Activated T-helper 17 cell treated with anti-CD3 and anti-CD28 coated beads, Interleukin-2, amount 50 U/mL, for 72 hours (primary cell): ENCODE results near the gene USF2. TPM values are rescaled to one million over a fixed set of nuclear protein-coding genes. Genes with fewer than 3 reads are reported as not detected.
A peak's percentile ranks its signal among the peaks of the same experiment; 100 is the strongest.

Source experiments
- ATAC-seq: fragments of 150-1000 bp; cut with Tn5 transposase; replicated peaks from 2 replicates; pipeline ENCODE4 v1.10.0; 2021; ENCODE audit warnings: mild to moderate bottlenecking, moderate library complexity
- H3K27ac Mint-ChIP-seq: one replicate; pipeline ENCODE4 v1.8.0; 2022; ENCODE audit warnings: mixed read lengths
- H3K27me3 Mint-ChIP-seq: one replicate; pipeline ENCODE4 v1.8.0; 2022; ENCODE audit warnings: mixed read lengths
- H3K36me3 Mint-ChIP-seq: one replicate; pipeline ENCODE4 v1.8.0; 2022; ENCODE audit warnings: low read depth, mild to moderate bottlenecking, mixed read lengths
- H3K4me1 Mint-ChIP-seq: one replicate; pipeline ENCODE4 v1.8.0; 2022; ENCODE audit warnings: mixed read lengths
- H3K4me3 Mint-ChIP-seq: one replicate; pipeline ENCODE4 v1.8.0; 2022; ENCODE audit warnings: mild to moderate bottlenecking, mixed read lengths
- H3K9me3 Mint-ChIP-seq: one replicate; pipeline ENCODE4 v1.8.0; 2022; ENCODE audit warnings: mixed read lengths
- total RNA-seq, 2 donors: library from RNA; stranded (reverse); gene quantifications; one replicate each; pipeline ENCODE4 v1.2.3, GENCODE V29; 2022

Gene USF2
- total RNA-seq, 2 donors from 2014 or later, result 109 to 121 TPM

GRCh38 chr19:35318679-35319448 lies 50.1 kb downstream of the USF2 start:
- Mint-ChIP-seq H3K4me1 (peaks cover 5% of the 10 kb centered on the region), H3K4me3 (no peak overlapping the region), H3K27ac (peak overlapping the region; percentile 75), H3K27me3 (peaks cover 3% of the 10 kb centered on the region), H3K36me3 (no peaks in the 10 kb centered on the region), H3K9me3 (no peaks in the 10 kb centered on the region)
- peak; percentile 71 for ATAC-seq

DNA sequence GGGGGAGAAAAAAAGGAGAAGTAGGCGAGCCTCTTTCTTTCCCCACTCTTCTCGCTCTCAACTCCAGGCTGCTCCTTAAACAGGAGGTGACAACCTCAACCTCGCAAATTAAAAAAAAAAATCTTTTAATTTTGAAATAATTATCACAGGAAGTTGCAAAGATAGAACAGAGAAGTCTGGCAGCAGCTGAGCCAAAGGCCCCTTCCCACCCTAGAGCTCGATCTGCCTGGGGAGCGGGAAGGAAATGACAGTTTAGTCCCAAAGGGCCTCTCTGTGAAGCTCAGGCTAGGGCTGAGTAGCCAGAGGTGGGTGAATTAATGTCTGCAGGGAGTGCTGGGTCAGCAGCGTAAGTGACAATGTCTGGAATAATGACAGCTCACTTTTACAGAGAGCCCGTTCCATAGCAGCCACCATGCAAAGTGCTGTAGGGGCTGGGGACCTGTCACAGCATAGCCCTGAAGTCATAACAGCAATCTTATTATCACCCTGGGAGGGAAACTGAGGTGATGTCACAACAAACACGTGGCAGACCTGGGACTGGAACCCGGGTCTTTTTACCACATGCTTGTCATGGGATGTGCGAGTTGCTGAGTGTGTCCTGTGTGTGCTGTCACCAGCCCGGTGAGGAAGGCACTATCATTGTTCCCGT lies 51.4 kb downstream of the USF2 start:
- Mint-ChIP-seq H3K9me3 (no peaks in the 10 kb centered on the region), H3K36me3 (no peaks in the 10 kb centered on the region), H3K27me3 (no peaks in the 10 kb centered on the region), H3K4me1 (peaks cover 5% of the 10 kb centered on the region), H3K4me3 (no peak overlapping the region), H3K27ac (no peak overlapping the region)
- peak; percentile 40 for ATAC-seq

DNA sequence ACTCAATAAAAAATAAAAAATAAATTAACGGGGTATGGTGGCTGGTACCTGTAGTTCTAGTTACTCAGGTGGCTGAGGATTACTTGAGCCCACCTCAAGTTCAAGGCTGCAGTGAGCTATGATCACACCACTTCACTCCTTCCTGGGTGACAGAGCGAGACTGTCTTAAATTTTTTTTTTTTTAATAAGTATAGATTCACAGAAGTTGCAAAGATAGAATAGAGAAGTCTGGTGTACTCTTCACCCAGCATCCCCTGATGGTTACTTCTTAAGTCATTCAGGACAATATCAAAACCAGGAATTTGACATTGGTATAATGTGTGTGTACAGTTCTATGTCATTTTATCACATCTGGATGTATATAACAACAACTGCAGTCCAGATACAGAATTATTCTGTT lies 52.5 kb downstream of the USF2 start:
- Mint-ChIP-seq H3K27me3 (peaks cover 4% of the 10 kb centered on the region), H3K27ac (no peak overlapping the region), H3K4me1 (peaks cover 5% of the 10 kb centered on the region), H3K36me3 (no peaks in the 10 kb centered on the region), H3K4me3 (no peak overlapping the region), H3K9me3 (no peaks in the 10 kb centered on the region)
- no peak for ATAC-seq

DNA sequence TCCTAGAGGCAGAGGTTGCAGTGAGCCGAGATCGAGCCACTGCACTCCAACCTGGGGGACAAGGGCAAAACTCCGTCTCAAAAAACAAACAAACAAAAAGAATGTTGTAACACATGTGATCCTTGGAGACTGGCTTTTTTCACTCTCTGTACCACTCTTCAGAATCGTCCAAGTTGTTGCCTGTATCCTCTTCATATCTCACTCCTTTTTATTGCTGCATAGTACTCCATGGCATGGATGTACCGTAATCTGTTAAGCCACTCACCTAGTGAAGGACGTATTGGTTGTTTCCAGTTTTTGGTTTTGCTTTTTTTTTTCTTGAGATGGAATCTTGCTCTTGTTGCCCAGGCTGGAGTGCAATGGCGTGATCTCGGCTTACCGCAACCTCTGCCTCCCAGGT lies 53.3 kb downstream of the USF2 start:
- H3K9me3 Mint-ChIP-seq, result no peaks in the 10 kb centered on the region
- H3K36me3 Mint-ChIP-seq, result no peaks in the 10 kb centered on the region
- no peak for ATAC-seq
- no peak overlapping the region for H3K27ac Mint-ChIP-seq
- peaks cover 5% of the 10 kb centered on the region for H3K4me1 Mint-ChIP-seq
- H3K27me3 Mint-ChIP-seq, result peaks cover 4% of the 10 kb centered on the region
- H3K4me3 Mint-ChIP-seq, result no peak overlapping the region

- no peaks in the 10 kb centered on the region for H3K9me3 Mint-ChIP-seq
- H3K4me3 Mint-ChIP-seq, result no peak overlapping the region
- peaks cover 11% of the 10 kb centered on the region for H3K27me3 Mint-ChIP-seq
- no peak for ATAC-seq
- no peak overlapping the region for H3K27ac Mint-ChIP-seq
- peaks cover 3% of the 10 kb centered on the region for H3K4me1 Mint-ChIP-seq
- H3K36me3 Mint-ChIP-seq, result no peaks in the 10 kb centered on the region
Measured at GRCh38 chr19:35327642-35328041, 58.9 kb downstream of the USF2 start.

GRCh38 chr19:35328851-35329285 lies 60.1 kb downstream of the USF2 start, which contains the start of gene CD22:
Gene CD22 (plus strand): TSS chr19:35329187. CDS start chr19:35332041, 2,854 bp downstream.
- Mint-ChIP-seq H3K36me3 (no peaks in the 10 kb centered on the region), H3K27me3 (peaks cover 13% of the 10 kb centered on the region), H3K9me3 (no peaks in the 10 kb centered on the region), H3K27ac (no peak within 1 kb of the TSS), H3K4me1 (peaks cover 9% of the 10 kb centered on the region), H3K4me3 (no peak within 1 kb of the TSS)
- no peak for ATAC-seq

DNA sequence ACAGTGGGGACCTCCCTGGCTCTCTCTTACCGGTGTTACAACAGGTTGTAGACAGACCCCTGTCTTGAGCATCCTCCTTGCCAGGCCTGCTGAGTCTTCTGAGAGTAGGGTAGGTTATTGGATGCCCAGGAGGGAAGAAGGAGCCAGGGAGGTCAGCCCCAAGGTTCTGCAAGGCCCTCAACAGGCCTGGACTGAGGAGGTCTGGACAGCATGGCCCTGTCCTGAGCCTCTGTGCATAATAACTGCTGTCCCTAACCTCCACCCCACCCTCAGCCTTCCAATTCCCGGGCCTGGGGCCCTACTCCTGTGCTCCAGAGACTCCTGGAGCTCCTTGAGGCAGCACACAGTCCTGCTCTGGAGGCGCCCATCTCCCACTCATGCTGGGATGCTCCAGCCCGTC lies 60.6 kb downstream of the USF2 start:
- H3K4me1 Mint-ChIP-seq, result peaks cover 14% of the 10 kb centered on the region
- H3K36me3 Mint-ChIP-seq, result no peaks in the 10 kb centered on the region
- peaks cover 17% of the 10 kb centered on the region for H3K27me3 Mint-ChIP-seq
- H3K4me3 Mint-ChIP-seq, result no peak overlapping the region
- no peak for ATAC-seq
- H3K9me3 Mint-ChIP-seq, result no peaks in the 10 kb centered on the region
- H3K27ac Mint-ChIP-seq, result no peak overlapping the region

Other genes starting within 250 kb of the USF2 start
- gene SCN1B, start 238.5 kb upstream of the USF2 start, total RNA-seq, result 1 to 10 TPM in 1 of 2 donors, under 1 TPM in 1; 0.97 to 3.1 TPM
- under 1 TPM in 1 of 2 donors, not detected in 1; 0.48 TPM for gene HPN, start 227.2 kb upstream of the USF2 start, total RNA-seq
- gene FXYD3, start 153.1 kb upstream of the USF2 start, total RNA-seq, result not detected
- gene LGI4, start 133.9 kb upstream of the USF2 start, total RNA-seq, result 1 to 10 TPM in 1 of 2 donors, not detected in 1; 1.9 TPM
- under 1 TPM; 0.54 to 0.93 TPM for gene FXYD1, start 130.1 kb upstream of the USF2 start, total RNA-seq
- gene FXYD7, start 125.7 kb upstream of the USF2 start, total RNA-seq, result 1 to 10 TPM in 1 of 2 donors, under 1 TPM in 1; 0.40 to 1.4 TPM
- gene FXYD5, start 114.2 kb upstream of the USF2 start, total RNA-seq, result 100 to 1,000 TPM; 214 to 257 TPM
- under 1 TPM in 1 of 2 donors, not detected in 1; 0.58 TPM for gene FAM187B, start 40.2 kb upstream of the USF2 start, total RNA-seq
- 10 to 100 TPM; 19.1 to 38.0 TPM for gene LSR, start 20.0 kb upstream of the USF2 start, total RNA-seq
- gene HAMP, start 13.6 kb downstream of the USF2 start, total RNA-seq, result under 1 TPM; 0.11 to 0.22 TPM
- gene MAG, start 23.2 kb downstream of the USF2 start, total RNA-seq, result under 1 TPM; 0.24 to 0.50 TPM
- 10 to 100 TPM in 1 of 2 donors, 1 to 10 TPM in 1; 5.3 to 11.7 TPM for gene CD22, start 60.2 kb downstream of the USF2 start, total RNA-seq
- gene FFAR1, start 78.9 kb downstream of the USF2 start, total RNA-seq, result under 1 TPM; 0.42 to 0.54 TPM
- gene FFAR3, start 89.5 kb downstream of the USF2 start, total RNA-seq, result 1 to 10 TPM; 1.7 to 2.3 TPM
- under 1 TPM; 0.42 to 0.61 TPM for gene GPR42, start 102.1 kb downstream of the USF2 start, total RNA-seq
- not detected for gene FFAR2, start 179.3 kb downstream of the USF2 start, total RNA-seq
- not detected for gene KRTDAP, start 221.5 kb downstream of the USF2 start, total RNA-seq
- 1 to 10 TPM in 1 of 2 donors, under 1 TPM in 1; 0.11 to 1.7 TPM for gene DMKN, start 244.7 kb downstream of the USF2 start, total RNA-seq